IPS-NIHi11 (cell line): ENCODE measurements around the gene SH2D5.
A peak's percentile ranks its signal among the peaks of the same experiment; 100 is the strongest.

Experiments
- DNase-seq: peaks from one replicate; pipeline ENCODE4 v3.0.0; 2012; ENCODE audit warnings: mixed read lengths, low spot score

Gene SH2D5

GRCh38 chr1:20713440-20713839 is 19.1 kb downstream of the SH2D5 start:
- DNase-seq, result no peak

GRCh38 chr1:20712215-20712577 is 20.3 kb downstream of the SH2D5 start:
- no peak for DNase-seq

- DNase-seq, result no peak
These were observed 21.0 kb downstream of the SH2D5 start for GRCh38 chr1:20711285-20712214.

DNA sequence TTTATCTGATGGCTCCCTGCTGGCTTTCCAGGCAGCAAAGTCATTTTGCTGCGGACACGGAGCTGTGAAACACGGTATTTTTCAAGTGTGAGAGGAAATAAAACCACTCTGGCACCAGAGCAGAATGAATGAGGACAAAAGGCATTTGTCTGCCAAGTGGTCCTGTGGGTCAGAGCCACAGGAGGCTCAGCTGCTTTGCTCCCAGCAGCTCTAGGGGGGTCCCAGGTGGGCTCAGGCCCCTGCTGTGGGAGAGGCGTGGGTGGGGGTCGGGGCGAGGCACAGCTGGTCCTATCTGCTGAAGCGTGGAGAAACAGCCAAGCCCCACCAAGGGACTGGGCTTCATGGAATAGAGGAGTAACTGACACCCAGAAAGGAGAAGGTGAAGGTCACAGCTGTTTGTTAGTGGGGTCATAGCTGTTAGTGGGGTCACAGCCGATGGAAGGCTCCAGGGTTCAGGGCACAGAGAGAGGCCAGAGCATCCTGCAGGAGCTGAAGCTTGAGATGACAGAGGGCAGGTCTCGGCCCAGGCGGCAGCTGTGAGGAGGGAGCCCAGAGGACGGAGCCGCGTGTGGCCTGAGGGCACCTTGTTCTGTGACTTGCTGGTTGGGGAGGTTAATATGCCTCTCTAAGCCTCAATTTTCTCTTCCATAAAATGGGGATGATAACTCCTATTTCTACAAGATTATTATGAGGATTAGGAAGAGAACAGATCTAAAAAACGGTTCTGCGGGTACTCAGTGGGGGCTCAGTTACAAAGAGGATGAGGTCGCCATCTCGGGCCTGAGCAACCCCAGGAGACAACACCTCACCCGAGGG is 21.8 kb downstream of the SH2D5 start:
- no peak for DNase-seq

GRCh38 chr1:20709868-20710267 is 22.6 kb downstream of the SH2D5 start:
- no peak for DNase-seq

DNA sequence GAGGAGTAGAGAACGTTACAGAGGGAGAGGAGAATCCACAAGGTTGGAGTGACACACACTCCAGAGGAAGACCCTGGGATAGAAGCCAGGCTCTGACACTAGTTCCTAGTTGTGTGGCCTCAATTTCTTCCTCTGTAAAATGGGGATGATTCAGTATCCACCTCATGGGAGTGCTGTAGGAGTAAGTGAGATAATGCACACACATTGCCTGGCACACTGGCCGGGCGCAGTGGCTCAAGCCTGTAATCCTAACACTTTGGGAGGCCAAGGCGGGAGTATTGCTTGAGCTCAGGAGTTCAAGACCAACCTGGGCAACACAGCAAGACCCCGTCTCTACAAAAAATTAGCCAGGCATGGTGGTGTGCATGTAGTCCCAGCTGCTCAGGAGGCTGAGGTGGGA is 23.6 kb downstream of the SH2D5 start:
- DNase-seq, result no peak

- DNase-seq, result no peak
These were observed 24.4 kb downstream of the SH2D5 start for GRCh38 chr1:20708057-20708456.

DNA sequence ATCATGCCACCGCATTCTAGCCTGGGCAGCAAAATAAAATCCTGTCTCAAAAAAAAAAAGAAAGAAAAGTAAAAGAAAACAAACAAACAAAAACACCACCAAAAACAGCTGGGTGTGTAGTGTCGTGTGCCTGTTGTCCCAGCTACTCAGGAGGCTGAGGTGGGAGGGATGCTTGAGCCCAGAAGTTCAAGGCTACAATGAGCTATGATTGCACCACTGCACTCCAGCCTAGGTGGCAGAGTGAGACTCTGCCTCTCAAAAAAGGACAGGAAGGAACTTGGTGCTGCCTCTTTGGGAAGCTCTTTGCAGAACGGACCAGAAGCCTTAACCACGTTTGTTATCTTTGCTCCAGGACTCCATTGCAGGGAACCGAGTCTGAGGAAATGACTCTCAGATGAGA is 25.7 kb downstream of the SH2D5 start:
- no peak for DNase-seq

GRCh38 chr1:20705203-20705755 is 27.2 kb downstream of the SH2D5 start:
- DNase-seq, result no peak

- DNase-seq, result no peak
These were observed 27.9 kb downstream of the SH2D5 start for GRCh38 chr1:20704390-20705202.

DNA sequence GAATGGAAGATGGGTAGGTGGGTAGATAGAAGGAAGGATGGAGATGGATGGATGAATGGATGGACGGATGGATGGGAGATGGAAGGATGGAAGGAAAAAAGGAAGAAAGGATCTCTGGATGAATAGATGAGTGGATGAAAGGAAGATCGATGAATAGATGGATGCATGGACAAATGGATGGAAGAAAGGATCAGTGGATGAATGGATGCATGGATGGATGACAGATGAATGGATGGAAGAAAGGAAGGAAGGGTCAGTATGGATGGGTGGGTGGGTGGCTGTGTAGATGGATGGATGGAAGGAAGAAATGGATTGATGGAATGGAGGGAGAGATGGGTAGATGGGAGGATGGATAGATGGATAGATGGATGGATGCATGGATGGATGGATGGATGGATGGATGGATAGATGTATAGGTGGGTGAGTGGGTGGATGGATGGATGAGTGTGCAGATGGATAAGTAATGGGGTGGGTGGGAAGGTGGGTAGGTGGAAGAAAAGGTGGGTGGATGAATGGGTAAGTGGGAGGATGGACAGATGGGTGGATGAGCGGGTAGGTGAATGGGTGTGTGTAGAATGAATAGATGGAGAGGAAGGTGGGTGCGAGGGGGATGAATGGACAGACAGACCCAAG is 29.3 kb downstream of the SH2D5 start:
- no peak for DNase-seq

DNA sequence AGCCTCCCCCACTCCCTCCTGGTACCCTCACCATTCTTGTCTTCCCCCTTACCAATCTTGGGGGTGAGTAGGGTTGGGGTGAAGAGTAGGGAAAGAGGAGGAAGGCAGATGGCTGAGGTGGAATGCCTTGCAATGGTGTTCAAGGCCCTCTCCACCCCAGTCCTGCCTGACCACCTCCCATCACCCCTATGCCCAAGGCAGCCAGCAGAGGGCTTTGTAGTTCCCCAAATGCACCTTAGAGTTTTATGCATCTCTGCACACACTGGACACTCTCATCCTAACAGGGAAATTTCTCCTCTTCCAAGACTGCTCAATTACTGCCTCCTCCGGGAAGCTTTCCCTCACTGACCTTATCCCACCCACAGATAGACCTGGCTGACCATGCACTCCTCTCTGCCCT is 30.1 kb downstream of the SH2D5 start:
- DNase-seq, result no peak

- DNase-seq, result no peak
These were observed 30.7 kb downstream of the SH2D5 start for GRCh38 chr1:20701847-20702246.

GRCh38 chr1:20701446-20701845 is 31.1 kb downstream of the SH2D5 start:
- no peak for DNase-seq

DNA sequence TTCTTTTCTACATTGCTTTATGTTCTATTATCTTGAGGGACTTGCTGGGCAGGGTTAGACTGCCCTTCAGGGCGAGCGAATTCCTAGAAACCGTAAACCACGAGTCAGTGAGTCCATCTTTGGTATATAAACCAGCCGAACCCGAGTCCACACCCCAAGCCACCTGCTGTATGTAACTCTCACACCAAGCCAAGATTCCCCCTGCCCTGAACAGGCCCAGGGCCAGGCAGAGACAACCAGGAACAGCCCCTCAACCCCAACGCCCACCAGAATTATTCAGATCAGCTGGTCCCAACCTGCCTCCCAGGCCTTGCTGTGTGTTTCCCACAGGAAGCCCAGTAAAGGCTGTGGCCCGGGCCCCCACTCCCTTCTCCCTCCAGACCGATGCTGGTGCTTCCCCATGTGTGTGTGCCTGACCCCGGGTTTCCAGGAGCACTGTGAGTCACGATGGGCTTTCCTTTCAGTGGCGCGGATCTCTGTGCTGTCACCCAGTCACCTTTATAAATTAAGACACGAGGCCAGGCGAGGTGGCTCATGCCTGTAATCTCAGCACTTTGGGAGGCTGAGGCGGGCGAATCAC is 31.8 kb downstream of the SH2D5 start:
- DNase-seq, result no peak

- DNase-seq, result no peak
These were observed 32.9 kb downstream of the SH2D5 start for GRCh38 chr1:20699558-20699957.

GRCh38 chr1:20698195-20698910 is 34.1 kb downstream of the SH2D5 start:
- DNase-seq, result no peak

GRCh38 chr1:20697563-20697962 is 34.9 kb downstream of the SH2D5 start:
- no peak for DNase-seq

GRCh38 chr1:20696397-20697333 is 35.8 kb downstream of the SH2D5 start:
- DNase-seq, result peak; percentile 94
